ENCODE results near the gene STIL.

- TF ChIP-seq EP300 (IDR thresholded peaks at IDR 0.05; ENCODE audit: low read depth): no peak
- no peak for TF ChIP-seq POLR2A (IDR thresholded peaks at IDR 0.05)
- no peak for TF ChIP-seq CTCF (IDR thresholded peaks at IDR 0.05)
Measured at GRCh38 chr1:47226121-47226838, 87.7 kb downstream of the STIL start.

Measured in transverse colon (tissue), 3 donors.